PFSK-1 (cell line): ENCODE data around the gene PIK3R1.

Source experiments
- POLR2AphosphoS5 ChIP-seq: IDR thresholded peaks from 2 replicates; pipeline ENCODE4 v1.6.1; 2012; ENCODE audit warnings: low read depth, mild to moderate bottlenecking, control low read depth, low read length, moderate library complexity
- SIN3A ChIP-seq: IDR thresholded peaks from 2 replicates; pipeline ENCODE4 v1.6.1; 2012; ENCODE audit warnings: mild to moderate bottlenecking, low read length, moderate library complexity, borderline replicate concordance; ENCODE audit not compliant: insufficient read depth
- TAF1 ChIP-seq: IDR thresholded peaks from 2 replicates; pipeline ENCODE4 v1.6.1; 2012; ENCODE audit warnings: low read length, control low read depth, borderline replicate concordance; ENCODE audit not compliant: insufficient read depth
- TF ChIP-seq, protein P1 (sequence below), 2 experiments: IDR thresholded peaks; 2 replicates each; pipeline versions ENCODE4 v1.6.1 to v1.8.0; 2011 to 2012; ENCODE audit warnings: low read depth in 2 of 2, low read length in 2 of 2, control low read depth in 1 of 2, inconsistent platforms in 1 of 2, mild to moderate bottlenecking in 1 of 2, moderate library complexity in 1 of 2; ENCODE audit not compliant: insufficient read depth in 1 of 2

DNA sequence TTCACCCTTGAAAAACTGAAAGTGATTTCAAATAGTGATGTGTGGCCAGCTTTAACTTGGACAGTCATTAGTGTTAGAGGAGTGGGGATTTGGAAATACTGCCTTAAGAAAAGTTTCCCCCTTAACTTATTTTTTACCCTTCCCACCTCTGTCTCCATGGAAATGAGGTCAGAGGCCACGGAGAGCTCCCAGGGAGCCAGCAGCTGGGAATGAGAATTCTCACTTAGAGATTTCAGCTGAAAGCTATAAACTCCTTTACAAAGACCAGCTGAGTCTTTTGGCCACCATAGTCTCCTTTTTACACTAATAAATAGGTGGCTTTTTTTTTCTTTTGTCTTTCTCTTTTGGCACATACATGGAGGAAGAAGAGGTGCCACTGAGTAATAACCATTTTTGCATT is 45.7 kb upstream of the PIK3R1 start:
- TF ChIP-seq POLR2AphosphoS5 = no peak
- TF ChIP-seq, protein P1, sequence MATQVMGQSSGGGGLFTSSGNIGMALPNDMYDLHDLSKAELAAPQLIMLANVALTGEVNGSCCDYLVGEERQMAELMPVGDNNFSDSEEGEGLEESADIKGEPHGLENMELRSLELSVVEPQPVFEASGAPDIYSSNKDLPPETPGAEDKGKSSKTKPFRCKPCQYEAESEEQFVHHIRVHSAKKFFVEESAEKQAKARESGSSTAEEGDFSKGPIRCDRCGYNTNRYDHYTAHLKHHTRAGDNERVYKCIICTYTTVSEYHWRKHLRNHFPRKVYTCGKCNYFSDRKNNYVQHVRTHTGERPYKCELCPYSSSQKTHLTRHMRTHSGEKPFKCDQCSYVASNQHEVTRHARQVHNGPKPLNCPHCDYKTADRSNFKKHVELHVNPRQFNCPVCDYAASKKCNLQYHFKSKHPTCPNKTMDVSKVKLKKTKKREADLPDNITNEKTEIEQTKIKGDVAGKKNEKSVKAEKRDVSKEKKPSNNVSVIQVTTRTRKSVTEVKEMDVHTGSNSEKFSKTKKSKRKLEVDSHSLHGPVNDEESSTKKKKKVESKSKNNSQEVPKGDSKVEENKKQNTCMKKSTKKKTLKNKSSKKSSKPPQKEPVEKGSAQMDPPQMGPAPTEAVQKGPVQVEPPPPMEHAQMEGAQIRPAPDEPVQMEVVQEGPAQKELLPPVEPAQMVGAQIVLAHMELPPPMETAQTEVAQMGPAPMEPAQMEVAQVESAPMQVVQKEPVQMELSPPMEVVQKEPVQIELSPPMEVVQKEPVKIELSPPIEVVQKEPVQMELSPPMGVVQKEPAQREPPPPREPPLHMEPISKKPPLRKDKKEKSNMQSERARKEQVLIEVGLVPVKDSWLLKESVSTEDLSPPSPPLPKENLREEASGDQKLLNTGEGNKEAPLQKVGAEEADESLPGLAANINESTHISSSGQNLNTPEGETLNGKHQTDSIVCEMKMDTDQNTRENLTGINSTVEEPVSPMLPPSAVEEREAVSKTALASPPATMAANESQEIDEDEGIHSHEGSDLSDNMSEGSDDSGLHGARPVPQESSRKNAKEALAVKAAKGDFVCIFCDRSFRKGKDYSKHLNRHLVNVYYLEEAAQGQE (IDR thresholded peaks at IDR 0.05; ENCODE audit: insufficient read depth in 1 of 2, low read depth in 2 of 2, low read length in 2 of 2) = no peak
- no peak for TF ChIP-seq TAF1
- no peak for TF ChIP-seq SIN3A
